Measurements from ENCODE around the gene TRAPPC11. TPM values are rescaled to one million over a fixed set of nuclear protein-coding genes. Genes with fewer than 3 reads are reported as not detected.

TRAPPC11 gene
- polyA plus RNA-seq, 1 experiment = 21.2 TPM

DNA sequence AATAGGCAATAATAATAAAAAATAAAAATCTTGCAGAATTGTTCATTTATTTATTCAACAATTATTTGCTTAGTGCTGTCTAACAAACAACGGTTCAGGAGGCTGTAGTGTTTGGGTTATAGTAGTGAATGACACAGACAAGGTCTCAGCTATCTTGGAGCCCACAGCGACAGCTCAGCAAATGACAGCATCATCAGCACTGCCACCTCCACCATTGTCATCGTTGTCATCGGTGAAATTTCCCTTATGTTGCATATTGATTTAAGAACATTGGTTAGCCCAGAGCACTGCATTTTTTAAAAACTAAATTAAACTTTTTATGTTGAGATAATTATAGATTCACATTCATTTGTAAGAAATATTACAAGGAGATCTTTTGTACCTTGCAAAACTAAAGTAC is 79.9 kb downstream of the TRAPPC11 start:
- DNase-seq (ENCODE audit: low read depth) = no peak
- TF ChIP-seq, protein P1, sequence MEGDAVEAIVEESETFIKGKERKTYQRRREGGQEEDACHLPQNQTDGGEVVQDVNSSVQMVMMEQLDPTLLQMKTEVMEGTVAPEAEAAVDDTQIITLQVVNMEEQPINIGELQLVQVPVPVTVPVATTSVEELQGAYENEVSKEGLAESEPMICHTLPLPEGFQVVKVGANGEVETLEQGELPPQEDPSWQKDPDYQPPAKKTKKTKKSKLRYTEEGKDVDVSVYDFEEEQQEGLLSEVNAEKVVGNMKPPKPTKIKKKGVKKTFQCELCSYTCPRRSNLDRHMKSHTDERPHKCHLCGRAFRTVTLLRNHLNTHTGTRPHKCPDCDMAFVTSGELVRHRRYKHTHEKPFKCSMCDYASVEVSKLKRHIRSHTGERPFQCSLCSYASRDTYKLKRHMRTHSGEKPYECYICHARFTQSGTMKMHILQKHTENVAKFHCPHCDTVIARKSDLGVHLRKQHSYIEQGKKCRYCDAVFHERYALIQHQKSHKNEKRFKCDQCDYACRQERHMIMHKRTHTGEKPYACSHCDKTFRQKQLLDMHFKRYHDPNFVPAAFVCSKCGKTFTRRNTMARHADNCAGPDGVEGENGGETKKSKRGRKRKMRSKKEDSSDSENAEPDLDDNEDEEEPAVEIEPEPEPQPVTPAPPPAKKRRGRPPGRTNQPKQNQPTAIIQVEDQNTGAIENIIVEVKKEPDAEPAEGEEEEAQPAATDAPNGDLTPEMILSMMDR (IDR thresholded peaks at IDR 0.05; ENCODE audit: insufficient read depth, low read depth, low read length) = no peak
- Histone ChIP-seq H3K4me3 (ENCODE audit: low read depth, low read length) (no peak overlapping the region), H3K27me3 (ENCODE audit: control insufficient read depth, insufficient read depth, low read length) (no peaks in the 10 kb centered on the region), H3K36me3 (ENCODE audit: control insufficient read depth, insufficient read depth, low read length) (no peaks in the 10 kb centered on the region)
- ChIA-PET CTCF (no interaction called here), POLR2A (no interaction called here)

DNA sequence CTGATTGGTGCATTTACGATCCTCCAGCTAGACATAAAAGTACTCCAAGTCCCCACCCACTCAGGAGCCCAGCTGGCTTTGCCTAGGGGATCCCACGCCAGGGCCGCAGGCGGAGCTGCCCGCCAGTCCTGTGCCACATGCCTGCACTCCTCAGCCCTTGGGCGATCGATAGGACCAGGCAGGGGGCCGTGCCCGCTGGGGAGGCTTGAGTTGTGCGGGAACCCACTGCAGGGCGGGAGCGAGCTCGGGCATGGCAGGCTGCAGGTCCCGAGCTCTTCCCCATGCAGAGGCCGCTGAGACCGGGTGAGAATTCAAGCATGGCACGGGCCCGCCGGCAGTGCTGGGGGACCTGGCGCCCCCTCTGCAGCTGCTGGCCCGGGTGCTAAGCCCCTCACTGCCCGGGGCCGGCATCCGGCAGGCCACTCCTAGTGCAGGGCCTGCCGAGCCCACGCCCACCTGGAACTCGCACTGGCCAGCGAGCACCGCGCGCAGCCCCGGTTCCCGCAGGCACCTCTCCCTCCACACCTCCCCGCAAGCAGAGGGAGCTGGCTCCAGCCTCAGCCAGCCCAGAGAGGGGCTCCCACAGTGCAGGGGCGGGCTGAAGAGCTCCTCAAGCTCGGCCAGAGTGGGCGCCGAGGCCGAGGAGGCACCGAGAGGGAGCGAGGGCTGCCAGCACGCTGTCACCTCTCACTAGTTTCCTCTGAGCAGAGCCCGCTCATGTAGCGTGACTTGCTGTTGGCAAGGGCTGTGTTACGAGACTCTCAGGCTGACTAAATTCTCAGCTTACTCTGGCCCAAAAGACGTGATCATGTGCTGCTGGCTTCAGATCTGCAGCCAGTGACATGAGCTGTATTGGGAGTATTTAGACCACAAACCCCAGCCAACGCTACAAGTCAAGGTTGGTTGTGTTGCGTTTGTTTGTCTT is 87.5 kb downstream of the TRAPPC11 start:
- no peaks in the 10 kb centered on the region for H3K36me3 ChIP-seq (ENCODE audit: control insufficient read depth, insufficient read depth, low read length)
- H3K27me3 ChIP-seq (ENCODE audit: control insufficient read depth, insufficient read depth, low read length) = no peaks in the 10 kb centered on the region
- no peak for DNase-seq (ENCODE audit: low read depth)
- ChIA-PET CTCF (no interaction called here), POLR2A (no interaction called here)
- H3K4me3 ChIP-seq (ENCODE audit: low read depth, low read length) = no peak overlapping the region
- TF ChIP-seq, protein P1 (IDR thresholded peaks at IDR 0.05; ENCODE audit: insufficient read depth, low read depth, low read length) = no peak

DNA sequence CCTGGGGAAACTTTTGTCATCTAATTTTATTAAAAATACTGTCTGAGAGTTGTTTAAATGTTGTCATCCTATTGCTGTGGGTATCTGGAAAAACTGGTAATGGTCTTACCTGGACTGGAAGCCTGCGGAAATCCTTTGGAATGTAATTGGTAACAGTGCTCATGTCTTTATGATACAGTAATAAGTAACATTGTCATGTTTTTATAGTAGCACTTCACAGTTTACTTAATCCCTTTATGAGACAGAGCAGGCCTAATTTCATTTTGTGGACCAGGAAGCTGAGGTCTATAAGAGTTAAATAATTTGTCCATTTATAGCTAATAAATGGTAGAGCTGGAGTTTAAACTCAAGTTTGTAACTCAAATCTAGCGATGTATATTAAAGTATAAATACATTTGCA is 88.3 kb downstream of the TRAPPC11 start:
- Histone ChIP-seq H3K36me3 (ENCODE audit: control insufficient read depth, insufficient read depth, low read length) (no peaks in the 10 kb centered on the region), H3K4me3 (ENCODE audit: low read depth, low read length) (no peak overlapping the region), H3K27me3 (ENCODE audit: control insufficient read depth, insufficient read depth, low read length) (no peaks in the 10 kb centered on the region; the same call in 1 of the 2 replicates)
- TF ChIP-seq, protein P1 (IDR thresholded peaks at IDR 0.05; ENCODE audit: insufficient read depth, low read depth, low read length) = no peak
- no peak for DNase-seq (ENCODE audit: low read depth)
- POLR2A ChIA-PET = no interaction called here
- CTCF ChIA-PET = no interaction called here

DNA sequence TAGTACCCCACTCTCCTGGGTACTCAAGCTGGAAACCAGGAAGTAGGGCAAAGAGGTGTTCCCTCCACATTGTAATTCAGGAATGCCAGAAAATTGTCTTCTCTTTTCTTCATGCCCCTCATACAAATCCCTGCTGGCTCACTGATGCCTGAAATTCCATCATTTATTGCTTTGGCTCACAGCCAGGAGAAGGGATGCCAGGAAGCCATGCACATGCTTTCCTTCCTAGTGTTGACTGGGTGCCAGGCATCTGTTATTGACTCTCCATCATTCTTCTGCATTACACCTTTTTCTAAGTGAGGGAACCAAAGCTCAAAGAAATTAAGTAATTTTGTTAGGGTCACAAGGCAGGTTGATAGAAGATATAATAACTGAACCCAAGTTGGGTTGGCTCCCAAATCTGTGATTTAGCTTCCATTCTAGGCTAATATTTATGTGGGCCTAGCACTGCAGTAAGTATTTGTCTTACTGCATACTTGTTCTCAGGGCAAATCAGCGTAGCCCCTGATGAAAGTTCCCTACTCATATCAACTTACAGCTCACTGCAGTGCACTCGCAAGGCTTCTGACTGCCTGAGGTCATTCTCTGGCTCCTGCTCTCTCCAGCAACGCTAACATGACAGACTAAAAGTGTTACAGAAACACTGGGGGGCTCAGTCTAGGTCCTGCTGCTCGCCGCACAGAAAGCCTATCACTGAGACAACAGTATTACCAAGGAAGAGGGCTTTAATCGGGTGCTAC is 89.0 kb downstream of the TRAPPC11 start:
- H3K4me3 ChIP-seq (ENCODE audit: low read depth, low read length) = no peak overlapping the region
- TF ChIP-seq, protein P1 (IDR thresholded peaks at IDR 0.05; ENCODE audit: insufficient read depth, low read depth, low read length) = no peak
- ChIA-PET CTCF (no interaction called here), POLR2A (no interaction called here)
- DNase-seq (ENCODE audit: low read depth) = no peak
- no peaks in the 10 kb centered on the region for H3K36me3 ChIP-seq (ENCODE audit: control insufficient read depth, insufficient read depth, low read length)
- H3K27me3 ChIP-seq (ENCODE audit: control insufficient read depth, insufficient read depth, low read length) = no peaks in the 10 kb centered on the region; the same call in 1 of the 2 replicates

DNA sequence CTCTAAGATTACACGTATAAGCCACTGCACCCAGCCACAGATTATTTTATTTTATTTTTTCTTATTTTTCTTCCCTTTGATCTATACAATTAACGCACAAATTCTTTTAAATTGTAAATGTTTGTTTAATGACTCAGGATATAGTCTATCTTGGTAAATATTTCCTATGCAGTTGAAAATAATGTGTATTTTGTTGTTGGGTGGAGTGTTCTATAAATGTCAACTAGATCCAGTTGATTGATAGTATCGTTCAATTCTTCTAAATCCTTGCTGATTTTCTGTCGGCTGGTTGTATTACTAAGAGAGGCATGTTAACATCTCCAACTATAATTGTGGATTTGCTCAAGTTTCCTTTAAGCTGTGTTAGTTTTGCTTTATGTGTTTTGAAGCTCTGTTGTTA is 92.0 kb downstream of the TRAPPC11 start:
- POLR2A ChIA-PET = no interaction called here
- Histone ChIP-seq H3K4me3 (ENCODE audit: low read depth, low read length) (no peak overlapping the region), H3K27me3 (ENCODE audit: control insufficient read depth, insufficient read depth, low read length) (no peaks in the 10 kb centered on the region; the same call in 1 of the 2 replicates), H3K36me3 (ENCODE audit: control insufficient read depth, insufficient read depth, low read length) (no peaks in the 10 kb centered on the region)
- DNase-seq (ENCODE audit: low read depth) = no peak
- TF ChIP-seq, protein P1 (IDR thresholded peaks at IDR 0.05; ENCODE audit: insufficient read depth, low read depth, low read length) = no peak
- CTCF ChIA-PET = no interaction called here
